ENCODE results near the gene TMED1.

Gene TMED1

DNA sequence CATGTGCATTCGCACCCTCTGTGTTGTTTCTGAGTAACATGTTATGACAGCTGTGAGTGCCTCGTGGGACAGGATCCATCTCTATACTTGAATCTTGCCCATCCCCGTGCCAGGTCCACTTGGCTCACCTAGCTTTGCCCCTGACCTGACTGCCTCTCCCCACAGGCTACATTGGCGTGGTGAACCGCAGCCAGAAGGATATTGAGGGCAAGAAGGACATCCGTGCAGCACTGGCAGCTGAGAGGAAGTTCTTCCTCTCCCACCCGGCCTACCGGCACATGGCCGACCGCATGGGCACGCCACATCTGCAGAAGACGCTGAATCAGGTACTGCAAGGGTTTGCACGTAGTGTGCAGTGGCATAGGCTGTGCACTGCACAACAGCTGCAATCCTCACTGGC lies 53.2 kb downstream of the TMED1 start:
- WGBS (ENCODE audit: insufficient coverage): 98% methylated on average over 12 of the region's 13 CpGs
- H3K4me3 ChIP-seq (ENCODE audit: control insufficient read depth in 1 of 7, extremely low read depth in 1 of 7, insufficient read depth in 4 of 7, low read depth in 2 of 7, low read length in 6 of 7): no peak overlapping the region
- H3K4me1 ChIP-seq (ENCODE audit: control extremely low read depth in 1 of 4, control insufficient read depth in 4 of 4, insufficient read depth in 4 of 4, low read length in 3 of 4): peaks cover 3 to 36% (median 19%) of the 10 kb centered on the region in 4 experiments
- H3K27me3 ChIP-seq (replicated peaks in 2 of 5; ENCODE audit: control insufficient read depth in 4 of 5, insufficient read depth in 5 of 5, low read length in 4 of 5): no peaks in the 10 kb centered on the region
- DNase-seq: no peak
- peaks cover 9 to 63% (median 52%) of the 10 kb centered on the region in 4 experiments for H3K36me3 ChIP-seq (ENCODE audit: control insufficient read depth in 4 of 4, insufficient read depth in 4 of 4, low read length in 3 of 4)
- H3K27ac ChIP-seq (ENCODE audit: insufficient read depth in 1 of 2, low read depth in 1 of 2, low read length in 2 of 2, poor library complexity in 1 of 2, severe bottlenecking in 2 of 2): no peak overlapping the region
- ChIA-PET CTCF (interaction anchor here (1.5 kb wide), 1 partner anchor 38 kb away, joined by 3 read pairs; no protein-coding TSS in a partner anchor), POLR2A (no interaction called here)
- H3K9me3 ChIP-seq (ENCODE audit: control extremely low read depth in 1 of 5, control insufficient read depth in 4 of 5, insufficient read depth in 2 of 5, low read depth in 1 of 5, low read length in 4 of 5): no peaks in the 10 kb centered on the region
